Thoracic aorta (tissue), 2 donors: ENCODE results near the gene KIAA0930. TPM values are rescaled to one million over a fixed set of nuclear protein-coding genes. Genes with fewer than 3 reads are reported as not detected.
"Not testable (repeated sequence)": the region's sequence is repeated elsewhere in the genome, so short reads cannot be mapped to it uniquely, and the experiment has no call there.

Experiments
- ATAC-seq: fragments of 150-250 bp; one replicate; pipeline ENCODE4 v1.8.0; 2017; ENCODE audit warnings: low read depth; ENCODE audit not compliant: insufficient number of reproducible peaks, low FRiP score
- DNase-seq: peaks from one replicate; pipeline ENCODE4 v3.0.0-alpha.2; 2020; ENCODE audit warnings: low spot score
- H3K27ac ChIP-seq, 2 donors: fragments of 200-600 bp; sonication (generic); 1 replicate in 1 of 2; 2 replicates in 1 of 2; pipeline ENCODE4 v1.5.1; 2016; ENCODE audit warnings: mild to moderate bottlenecking in 2 of 2, moderate library complexity in 2 of 2
- H3K27me3 ChIP-seq: fragments of 200-600 bp; sonication (generic); replicated peaks from 2 replicates; pipeline ENCODE4 v1.6.0; 2016; ENCODE audit warnings: mild to moderate bottlenecking; ENCODE audit not compliant: insufficient read depth
- H3K36me3 ChIP-seq: fragments of 200-600 bp; sonication (generic); one replicate; pipeline ENCODE4 v1.5.1; 2016
- H3K4me1 ChIP-seq, 2 donors: fragments of 200-600 bp; sonication (generic); 1 replicate in 1 of 2; 2 replicates in 1 of 2; pipeline versions ENCODE4 v1.5.1 to v1.6.0; 2016; ENCODE audit warnings: low read depth in 2 of 2, mild to moderate bottlenecking in 1 of 2; ENCODE audit not compliant: control insufficient read depth in 1 of 2
- H3K4me3 ChIP-seq: fragments of 200-600 bp; sonication (generic); 2 replicates; pipeline ENCODE4 v1.5.1; 2016; ENCODE audit warnings: mild to moderate bottlenecking
- H3K9me3 ChIP-seq: fragments of 200-600 bp; sonication (generic); 2 replicates; pipeline ENCODE4 v1.5.1; 2016
- CTCF ChIP-seq: fragments of 200-600 bp; sonication (generic); IDR thresholded peaks from one replicate; pipeline ENCODE4 v1.5.1; 2019; ENCODE audit warnings: antibody characterized with exemption
- total RNA-seq, 2 donors: library from RNA; depleted of rRNA; stranded (reverse); fragments of >200 nt; gene quantifications; one replicate each; pipeline versions ENCODE4 v1.1.0 to v1.2.3, GENCODE V29; 2016

Gene KIAA0930
- total RNA-seq, 2 donors from 2014 or later, result 76.9 to 99.1 TPM

GRCh38 chr22:45281010-45281409 lies 40.3 kb upstream of the KIAA0930 start:
- H3K27me3 ChIP-seq, result no peaks in the 10 kb centered on the region
- ATAC-seq, result no peak
- no peak for DNase-seq
- H3K36me3 ChIP-seq, result no peaks in the 10 kb centered on the region
- H3K27ac ChIP-seq, result no peak overlapping the region
- H3K4me1 ChIP-seq, result peaks cover 20 to 47% of the 10 kb centered on the region in 2 donors
- no peaks in the 10 kb centered on the region for H3K9me3 ChIP-seq
- H3K4me3 ChIP-seq, result no peak overlapping the region
- TF ChIP-seq CTCF, result no peak

DNA sequence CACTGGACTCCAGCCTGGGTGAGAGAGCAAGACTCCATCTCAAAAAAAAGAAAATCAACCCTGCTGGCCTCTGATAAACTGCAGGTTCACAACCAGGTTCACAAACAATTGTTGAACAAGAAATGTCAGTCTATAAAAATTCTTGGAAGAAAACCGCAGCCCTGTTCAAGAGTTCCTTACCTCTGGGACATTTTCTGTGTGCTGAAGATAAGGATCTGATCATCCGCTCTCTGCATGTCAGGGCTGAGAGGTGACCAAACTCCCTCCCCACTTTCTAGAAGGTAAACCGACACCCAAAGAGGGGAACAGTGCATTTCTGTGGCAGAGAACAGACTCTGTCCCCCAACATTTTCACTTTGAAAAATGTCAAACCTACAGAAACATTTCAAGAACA lies 39.9 kb upstream of the KIAA0930 start:
- Histone ChIP-seq H3K36me3 (no peaks in the 10 kb centered on the region), H3K27me3 (no peaks in the 10 kb centered on the region), H3K27ac (peak overlapping the region; percentile 53 to 73), H3K9me3 (no peaks in the 10 kb centered on the region), H3K4me1 (peaks cover 20 to 47% of the 10 kb centered on the region in 2 donors), H3K4me3 (no peak overlapping the region)
- no peak for TF ChIP-seq CTCF
- DNase-seq (no peak), ATAC-seq (no peak)

DNA sequence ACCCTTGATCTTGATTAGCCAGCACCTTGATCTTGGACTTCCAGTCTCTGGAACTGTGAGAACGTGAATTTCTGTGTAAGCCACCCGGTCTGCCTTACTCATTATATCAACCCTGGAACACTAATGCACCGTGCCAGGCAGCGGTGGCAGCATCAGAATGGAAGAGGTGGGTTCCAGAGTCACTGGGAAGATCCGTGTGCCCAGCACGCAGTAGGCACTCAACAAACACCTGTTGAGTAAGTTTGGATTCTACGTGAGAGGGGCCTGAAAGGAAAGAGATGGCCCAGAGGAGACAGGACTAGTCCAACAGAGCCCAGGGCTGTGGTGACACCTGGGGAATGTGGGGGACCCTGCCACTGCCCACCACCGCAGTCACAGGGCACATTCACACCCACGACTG lies 37.4 kb upstream of the KIAA0930 start:
- Histone ChIP-seq H3K9me3 (no peaks in the 10 kb centered on the region), H3K4me1 (peaks cover 15 to 30% of the 10 kb centered on the region in 2 donors), H3K27ac (no peak overlapping the region), H3K4me3 (no peak overlapping the region), H3K27me3 (no peaks in the 10 kb centered on the region), H3K36me3 (no peaks in the 10 kb centered on the region)
- ATAC-seq (no peak), DNase-seq (no peak)
- no peak for TF ChIP-seq CTCF

- ATAC-seq, H3K4me3 ChIP-seq, H3K9me3 ChIP-seq, H3K27ac ChIP-seq, H3K27me3 ChIP-seq, DNase-seq, H3K36me3 ChIP-seq: not testable (repeated sequence)
- H3K4me1 ChIP-seq, result peaks cover 15 to 29% of the 10 kb centered on the region in 2 donors
Observed at GRCh38 chr22:45277720-45278119, 37.0 kb upstream of the KIAA0930 start.

DNA sequence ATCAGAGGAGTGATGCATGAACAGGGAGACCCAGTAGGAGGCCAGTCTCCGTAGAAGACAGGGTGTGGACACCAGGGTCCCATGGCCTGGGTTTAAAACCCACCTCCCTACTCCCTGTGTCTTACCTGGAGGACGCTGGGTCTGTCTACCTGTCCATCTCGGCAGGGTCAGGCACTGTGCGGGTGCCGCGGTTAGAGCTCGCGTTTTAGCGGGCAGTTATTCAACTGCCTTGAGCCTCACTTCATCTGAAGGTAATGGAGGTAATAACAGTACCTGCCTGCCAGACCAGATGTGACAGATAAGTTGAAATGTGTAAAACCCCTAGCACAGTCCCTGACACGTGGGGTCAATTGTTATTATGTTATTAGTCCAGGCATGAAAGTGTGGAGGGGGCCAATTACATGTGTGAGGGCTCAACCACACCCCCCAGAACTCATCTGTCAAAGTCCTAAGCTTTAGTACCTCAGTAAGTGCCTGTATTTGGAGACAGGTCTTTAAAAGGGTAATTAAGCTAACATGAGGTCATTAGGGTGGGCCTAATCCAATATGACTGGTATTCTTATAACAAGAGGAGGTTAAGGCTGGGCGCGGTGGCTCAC lies 35.9 kb upstream of the KIAA0930 start:
- Histone ChIP-seq H3K9me3 (no peaks in the 10 kb centered on the region), H3K4me3 (no peak overlapping the region), H3K36me3 (no peaks in the 10 kb centered on the region), H3K27ac (no peak overlapping the region), H3K4me1 (peaks cover 20 to 32% of the 10 kb centered on the region in 2 donors), H3K27me3 (no peaks in the 10 kb centered on the region)
- ATAC-seq, result no peak
- no peak for TF ChIP-seq CTCF
- DNase-seq, result no peak

DNA sequence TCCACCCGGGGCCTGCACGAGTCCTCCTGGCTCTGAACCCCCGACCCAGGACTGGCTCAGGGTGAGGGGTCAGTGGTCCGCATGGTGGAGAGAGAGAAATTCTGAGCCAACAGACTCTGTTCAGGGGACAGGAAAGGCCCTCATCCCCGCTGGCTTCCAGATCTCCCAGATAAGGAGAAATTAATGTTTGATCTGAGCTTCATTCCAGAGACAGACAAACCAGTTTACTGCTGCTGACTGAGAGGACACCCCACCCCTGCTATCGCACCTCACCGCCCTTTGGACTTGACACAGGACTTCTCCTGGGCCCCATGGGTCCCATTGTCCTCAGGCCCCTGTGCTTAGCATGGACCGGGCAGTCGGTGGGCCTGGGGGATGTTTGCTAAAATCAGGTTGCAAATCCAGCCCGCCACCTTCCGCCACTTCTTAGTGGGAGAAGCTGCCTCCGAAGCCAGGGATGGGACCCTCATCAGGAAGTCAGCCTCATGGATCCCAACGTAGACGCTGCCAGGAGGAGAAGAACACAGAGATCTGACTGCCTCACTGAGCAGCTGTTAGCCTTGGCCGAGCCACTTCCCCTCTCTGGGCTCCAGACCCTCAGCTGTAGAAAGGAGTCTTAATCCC lies 32.9 kb upstream of the KIAA0930 start:
- peak overlapping the region in 1 of 2 donors; percentile 90 for H3K27ac ChIP-seq

More for the DNA sequence above, 32.9 kb upstream of the KIAA0930 start:
- no peaks in the 10 kb centered on the region for H3K36me3 ChIP-seq
- H3K4me3 ChIP-seq, result no peak overlapping the region
- no peaks in the 10 kb centered on the region for H3K9me3 ChIP-seq
- DNase-seq (no peak), ATAC-seq (no peak)
- peaks cover 8 to 37% of the 10 kb centered on the region in 2 donors for H3K4me1 ChIP-seq
- no peak for TF ChIP-seq CTCF
- no peaks in the 10 kb centered on the region for H3K27me3 ChIP-seq
